Embryonic facial prominence (tissue), 1 donor: Measurements from ENCODE around the gene KDM5B.

Experiments
- DNase-seq: peaks from one replicate; pipeline ENCODE4 v3.0.0-alpha.2; 2016; ENCODE audit errors: extremely low spot score

KDM5B gene

DNA sequence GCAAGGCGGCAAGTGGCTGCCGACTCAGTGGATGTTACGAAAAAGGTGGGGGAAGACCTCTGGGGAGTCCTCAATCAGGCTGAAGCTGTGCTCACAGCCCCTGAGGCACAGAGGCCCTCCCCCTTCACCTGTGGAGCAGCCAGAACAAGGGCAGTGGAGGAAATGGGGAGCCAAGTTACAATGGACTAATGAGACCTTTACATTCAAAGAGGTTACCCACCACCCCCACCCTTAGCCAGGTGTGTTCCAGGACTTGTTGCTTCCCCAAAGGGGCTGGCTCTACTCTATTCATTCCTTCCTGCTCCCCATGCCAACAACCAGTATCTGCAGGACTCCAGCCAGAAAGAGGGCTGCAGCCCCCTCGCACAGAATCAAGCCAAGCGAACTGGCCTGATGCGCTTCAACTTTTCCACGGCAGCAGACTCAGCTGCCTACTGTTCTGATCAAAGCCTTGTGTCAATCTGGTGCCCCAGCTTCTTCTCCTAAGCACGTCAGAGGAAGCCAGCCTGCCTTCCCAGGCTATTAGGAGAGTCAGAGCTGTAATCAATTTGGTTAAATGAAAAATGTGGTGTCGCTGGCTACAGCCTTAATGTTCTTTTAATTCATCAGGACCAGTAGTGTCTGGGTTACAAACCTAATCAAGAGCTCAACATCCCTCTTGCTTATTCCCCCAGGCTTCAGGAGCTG lies 96.1 kb downstream of the KDM5B start:
- DNase-seq = no peak

DNA sequence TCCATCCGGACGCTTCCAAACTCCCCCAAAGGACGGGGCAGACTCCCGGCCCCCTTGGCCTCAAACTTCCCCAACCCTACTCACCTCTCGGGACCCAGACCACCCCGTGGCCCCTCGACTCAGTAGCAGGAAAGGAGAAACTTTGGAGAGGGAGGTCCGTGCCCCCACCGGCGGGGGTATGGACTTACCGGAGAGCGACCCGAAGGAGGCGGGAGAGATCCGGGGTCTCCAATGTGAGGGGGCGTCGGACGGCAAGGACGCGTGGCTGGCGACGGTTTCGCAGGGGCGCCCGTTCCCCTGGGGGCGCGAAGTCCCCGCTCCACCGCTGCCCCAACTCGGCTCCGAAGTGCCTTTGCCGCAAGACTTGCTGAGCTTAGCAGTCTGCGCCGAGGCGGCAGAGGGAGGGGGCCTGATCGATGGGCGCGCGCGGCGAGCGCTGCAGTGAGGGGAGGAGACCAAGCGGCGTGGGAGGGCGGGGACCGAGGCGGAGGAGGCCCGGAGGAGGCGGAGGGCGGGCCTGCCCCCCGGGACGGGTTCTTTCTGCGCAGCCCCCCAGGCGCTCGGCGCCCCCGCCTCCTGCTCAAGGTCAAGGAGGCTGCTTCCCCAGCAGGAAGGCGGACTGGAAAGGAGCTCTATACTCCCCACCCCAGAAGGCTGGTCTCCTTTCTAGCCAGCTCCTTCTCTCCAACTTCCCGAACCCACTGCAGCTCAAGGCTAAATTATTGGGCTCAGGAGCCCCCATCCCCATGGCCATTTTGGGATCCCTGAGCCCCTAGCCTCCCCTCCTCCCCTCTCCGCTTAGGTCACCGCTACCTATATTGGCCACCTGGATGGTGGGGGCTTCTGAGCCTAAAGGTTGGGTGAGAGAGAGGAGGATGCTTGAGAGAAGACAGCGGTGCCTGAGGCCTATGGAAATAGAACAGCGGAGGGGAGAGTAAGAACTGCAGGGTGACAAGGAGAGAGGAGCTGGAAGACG lies 97.9 kb downstream of the KDM5B start, which contains the start of gene SYT2:
TSS of gene SYT2 (minus strand) at position 385 of the 976 bp plus-strand sequence. CDS start 104,682 bp downstream, outside the sequence.
- DNase-seq = no peak

DNA sequence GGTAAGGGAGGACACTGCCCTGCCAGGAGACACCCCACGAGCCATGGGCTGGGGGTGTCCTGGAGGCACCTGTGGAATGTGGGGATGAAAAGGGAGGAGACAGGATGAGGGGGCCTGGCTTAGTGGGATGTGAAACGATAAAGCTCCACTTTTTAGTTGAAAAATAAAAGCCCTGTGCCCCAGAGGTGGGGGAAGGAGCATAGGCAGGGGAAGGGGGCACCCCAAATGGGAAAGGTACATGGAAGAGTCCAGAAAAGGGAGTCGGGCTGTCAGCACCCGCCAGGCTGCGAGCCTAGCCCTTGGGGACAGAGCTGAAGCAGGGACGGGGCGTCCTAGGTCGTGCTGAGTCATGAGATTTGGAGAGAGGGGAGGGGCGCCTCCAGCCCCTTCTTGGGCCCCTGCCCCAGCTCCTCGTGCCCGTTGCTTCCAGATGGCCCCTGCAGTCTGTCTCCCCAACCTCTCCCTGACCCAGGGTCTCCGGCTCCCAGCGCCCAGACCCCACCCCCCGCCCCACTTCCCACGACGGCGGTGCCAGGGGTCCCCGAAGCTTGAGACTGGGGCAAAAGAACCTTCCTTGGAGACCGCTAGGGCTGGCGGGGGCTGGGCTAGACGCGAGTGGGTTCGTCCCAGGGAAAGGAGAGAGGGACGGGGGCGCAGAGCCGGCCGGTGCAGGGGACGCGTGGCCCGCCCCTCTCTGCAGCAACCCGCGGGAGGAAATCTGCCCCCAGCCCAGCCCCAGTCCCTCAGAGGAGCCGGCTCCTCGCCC lies 98.8 kb downstream of the KDM5B start:
- no peak for DNase-seq

DNA sequence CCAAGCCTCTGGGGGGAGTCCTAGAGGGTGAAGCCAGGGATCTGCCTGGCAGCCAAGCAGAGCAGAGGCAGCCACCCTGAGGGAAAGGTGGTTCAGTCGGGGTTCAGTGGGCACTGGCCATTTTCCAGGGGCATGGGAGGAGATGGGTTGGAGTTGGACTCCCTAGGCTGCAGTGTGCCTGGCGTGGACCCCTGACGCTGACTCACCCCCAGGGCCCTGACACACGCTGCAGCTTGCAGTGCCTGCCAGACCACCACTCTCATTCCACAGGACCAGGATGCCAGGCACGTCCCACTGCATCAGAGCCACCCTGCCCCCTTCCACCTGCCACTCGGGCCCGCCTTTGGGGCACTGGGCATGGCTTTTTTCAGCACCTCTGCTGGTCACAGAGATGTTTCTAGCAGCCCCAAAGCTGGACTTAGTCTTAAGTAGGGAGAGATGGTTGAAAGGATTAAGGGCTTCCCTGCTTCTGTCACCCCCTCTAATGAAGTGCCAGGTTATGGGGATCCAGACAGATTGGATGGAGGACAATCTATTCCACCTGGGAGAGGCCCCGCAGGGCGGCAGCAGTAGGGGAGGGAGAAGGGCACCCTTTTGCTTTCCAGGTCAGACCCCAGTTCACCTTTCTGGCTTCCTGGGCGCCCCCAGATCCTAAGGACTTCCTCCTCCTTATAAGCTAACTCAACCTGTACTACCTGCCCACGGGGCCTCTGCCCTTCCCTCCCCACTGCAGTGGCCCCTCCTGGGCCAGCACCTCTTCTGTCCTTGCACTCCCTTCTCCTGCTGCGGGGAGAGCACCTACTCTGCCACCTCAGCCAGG lies 99.6 kb downstream of the KDM5B start:
- no peak for DNase-seq

DNA sequence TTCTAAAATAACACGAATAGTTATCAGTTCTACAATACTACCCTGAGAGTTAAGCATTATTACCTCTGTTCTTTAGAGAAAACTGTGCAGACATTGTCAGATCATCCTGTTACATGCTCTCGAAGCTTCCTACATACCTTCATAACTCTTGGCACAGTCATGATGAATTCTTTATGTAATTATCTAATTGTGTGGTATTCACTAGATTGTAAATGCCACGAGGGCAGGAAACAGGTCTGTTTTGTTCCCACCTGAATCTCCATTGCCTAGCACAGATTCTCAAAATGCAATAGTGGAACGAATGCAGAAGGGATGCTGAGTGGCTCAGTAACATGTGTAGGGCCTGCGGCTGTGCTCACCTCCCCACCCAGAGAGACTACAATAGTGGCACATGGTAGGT lies 101.4 kb downstream of the KDM5B start:
- DNase-seq = no peak

DNA sequence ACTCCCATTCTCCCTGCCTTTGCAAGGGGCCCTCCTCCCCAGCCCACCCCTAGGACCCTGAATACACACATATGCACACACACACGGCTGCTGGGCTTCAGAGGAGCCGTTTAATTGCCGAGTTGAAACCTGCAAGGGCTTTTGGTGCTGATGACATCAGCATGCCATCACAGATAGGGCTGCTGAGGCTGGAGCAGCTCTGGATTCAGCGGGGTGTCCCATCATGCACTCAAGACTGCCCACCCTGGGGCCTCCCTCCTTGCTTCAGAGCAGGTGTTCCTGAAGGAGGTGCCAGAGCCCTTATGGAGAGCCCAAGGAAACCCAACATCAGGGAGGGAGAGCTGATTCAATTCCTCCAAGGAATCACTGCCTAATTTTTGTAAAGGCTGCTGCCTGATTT lies 103.6 kb downstream of the KDM5B start:
- no peak for DNase-seq

DNA sequence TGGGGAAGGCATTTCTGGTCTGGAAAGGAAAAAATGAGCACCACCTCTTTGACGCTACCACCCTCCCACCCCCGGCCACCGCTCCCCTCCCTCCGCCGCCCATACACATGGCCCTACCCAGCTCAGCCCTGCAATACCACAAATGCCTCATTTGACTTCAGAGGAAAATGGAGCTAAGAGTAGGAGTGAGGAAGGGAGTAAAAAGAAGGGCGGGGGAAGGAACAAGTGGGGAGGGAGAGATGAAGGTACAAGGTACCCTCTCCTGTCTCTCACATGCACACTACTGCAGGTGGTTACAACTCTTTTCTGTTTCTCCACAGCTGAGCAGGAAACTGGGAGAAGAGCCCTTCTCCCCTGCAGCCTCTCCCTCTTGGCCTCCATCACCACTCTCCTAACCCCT lies 105.0 kb downstream of the KDM5B start:
- DNase-seq = no peak

DNA sequence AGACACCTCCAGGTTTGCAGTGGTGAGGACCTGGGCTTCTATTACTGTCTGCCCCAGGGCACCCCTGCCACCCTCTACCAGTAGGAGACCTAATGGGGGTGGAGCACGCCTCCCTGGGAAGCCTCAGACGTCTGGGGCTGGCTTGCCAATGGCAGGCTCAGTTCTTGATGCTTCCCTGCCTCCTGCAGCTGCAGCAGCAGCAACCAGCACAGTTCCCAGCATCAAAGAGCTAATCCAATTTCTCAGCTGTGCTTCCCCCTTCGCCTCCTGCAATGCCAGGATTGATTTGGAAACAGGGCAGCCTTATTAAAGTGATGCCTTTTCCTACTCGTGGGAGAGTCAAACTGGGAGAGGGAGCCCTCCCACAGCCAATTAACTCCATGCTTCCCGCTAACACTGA lies 106.1 kb downstream of the KDM5B start:
- DNase-seq = no peak

DNA sequence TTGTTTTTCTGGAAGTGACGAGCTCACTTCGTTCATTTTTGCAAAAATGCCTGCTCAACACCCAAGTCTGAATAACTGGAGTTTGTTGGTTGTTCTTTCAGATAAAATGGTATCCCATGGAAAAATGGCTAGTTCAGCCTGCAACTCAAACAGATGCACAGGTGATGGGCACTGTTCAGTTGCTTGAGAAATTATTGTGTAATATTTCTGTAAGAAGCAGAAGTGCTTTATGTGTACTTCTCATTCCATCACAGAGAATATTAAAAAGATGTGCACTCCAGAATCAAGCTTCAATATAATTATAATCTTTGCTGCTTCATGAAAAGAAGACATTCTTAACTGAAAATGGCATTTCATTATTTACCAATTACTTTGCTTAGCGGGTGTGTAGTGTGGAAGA lies 107.0 kb downstream of the KDM5B start:
- DNase-seq = no peak

DNA sequence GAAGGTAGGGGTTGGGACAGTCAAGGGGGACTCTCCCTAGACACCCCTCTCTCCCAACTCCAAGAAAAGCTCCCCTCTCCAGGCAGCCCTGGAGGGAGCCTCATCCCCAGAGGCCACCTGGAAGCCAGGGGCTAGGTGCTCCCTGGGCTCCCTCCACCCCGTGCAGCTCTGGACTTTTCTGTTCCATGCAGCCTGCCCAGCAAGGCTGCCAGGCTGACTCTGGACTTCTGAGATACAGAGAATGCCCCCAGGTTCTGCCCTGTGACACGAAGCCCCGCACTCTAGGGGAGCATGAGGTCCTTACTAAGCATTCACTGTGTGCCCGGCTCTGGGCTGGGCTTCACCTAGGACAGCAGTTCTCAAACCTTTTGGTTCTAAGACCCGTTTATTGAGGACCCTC lies 108.2 kb downstream of the KDM5B start:
- DNase-seq = no peak

DNA sequence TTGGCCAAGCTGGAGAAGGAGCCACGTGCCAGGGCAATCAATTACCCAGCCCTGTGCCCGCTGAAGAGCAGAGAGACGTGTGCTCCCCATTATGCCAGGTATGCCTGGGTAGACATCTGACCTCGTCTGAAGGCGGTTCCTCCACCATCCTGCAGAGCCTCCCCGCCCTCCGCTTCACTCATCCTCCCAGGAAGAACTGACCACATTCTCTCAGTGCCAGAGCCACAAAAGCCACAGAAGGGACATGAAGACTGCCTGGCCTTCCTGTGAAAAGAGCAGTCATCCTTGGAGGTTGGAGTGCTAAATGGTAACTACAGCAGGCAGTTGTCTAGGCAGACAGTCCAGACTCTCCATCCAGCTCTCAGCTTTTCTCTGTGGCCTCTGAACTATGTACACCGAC lies 109.9 kb downstream of the KDM5B start:
- DNase-seq = no peak

DNA sequence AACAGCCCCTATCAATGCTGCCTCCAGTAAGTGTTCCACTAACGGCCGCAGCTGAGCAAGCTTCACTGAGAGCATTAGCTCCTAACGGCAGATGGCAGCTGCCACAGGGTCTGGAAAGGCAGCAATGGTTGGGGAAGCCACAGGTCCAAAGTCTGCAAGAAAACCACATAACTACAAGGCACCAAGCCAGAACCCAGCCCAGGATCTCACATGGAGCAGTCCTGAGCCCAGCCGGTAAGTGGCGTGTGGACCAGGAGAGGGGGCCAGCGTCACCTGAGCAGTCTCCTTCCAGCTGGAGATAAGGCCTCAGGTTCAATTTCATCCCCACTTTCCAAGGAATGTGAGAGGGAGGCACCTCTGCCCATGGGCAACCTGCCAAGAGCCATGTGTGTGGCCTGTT lies 111.2 kb downstream of the KDM5B start:
- no peak for DNase-seq

DNA sequence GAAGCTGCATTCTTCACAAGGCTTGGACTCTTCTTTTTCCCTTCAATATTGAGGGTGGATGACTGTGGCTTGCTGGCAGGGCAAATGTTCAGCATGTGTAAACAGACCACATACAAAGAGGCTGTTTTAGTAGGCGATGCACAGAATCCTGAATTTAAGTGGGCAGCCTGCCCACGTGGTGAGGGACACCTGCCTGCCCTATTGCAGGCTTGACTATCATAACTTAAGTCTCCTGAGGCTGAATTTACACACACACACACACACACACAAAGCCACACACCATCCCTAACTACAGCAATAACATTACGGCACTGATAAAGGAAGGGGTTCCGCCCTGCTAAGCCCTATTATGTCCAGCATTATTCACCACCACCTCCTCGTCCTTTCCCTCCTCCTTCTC lies 113.9 kb downstream of the KDM5B start:
- no peak for DNase-seq

DNA sequence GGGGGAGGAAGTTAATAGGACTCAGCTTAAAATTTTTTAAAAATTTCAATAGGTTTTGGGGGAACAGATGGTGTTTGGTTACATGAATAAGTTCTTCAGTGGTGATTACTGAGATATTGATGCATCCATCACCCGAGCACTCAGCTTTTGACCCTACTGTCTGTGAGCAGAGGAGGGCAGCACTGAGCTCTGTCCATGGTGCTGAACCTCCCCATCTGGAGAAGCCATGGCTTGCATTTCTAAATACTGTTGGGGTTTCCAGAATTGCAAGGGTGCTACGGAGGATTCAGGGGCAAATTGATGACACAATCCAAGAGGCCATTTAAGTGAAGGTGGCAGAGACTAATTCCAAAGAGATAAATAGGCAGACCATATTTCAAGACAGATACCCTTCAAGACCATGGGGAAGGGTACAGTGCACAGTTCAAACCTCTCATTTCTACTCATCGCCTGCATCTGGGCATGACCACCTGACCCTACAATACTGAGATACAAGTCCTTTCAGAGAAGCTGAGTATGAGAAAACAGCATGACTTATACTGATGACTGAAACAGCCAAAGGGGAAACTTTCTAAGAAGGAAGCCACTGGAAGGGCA lies 115.2 kb downstream of the KDM5B start:
- DNase-seq = no peak

DNA sequence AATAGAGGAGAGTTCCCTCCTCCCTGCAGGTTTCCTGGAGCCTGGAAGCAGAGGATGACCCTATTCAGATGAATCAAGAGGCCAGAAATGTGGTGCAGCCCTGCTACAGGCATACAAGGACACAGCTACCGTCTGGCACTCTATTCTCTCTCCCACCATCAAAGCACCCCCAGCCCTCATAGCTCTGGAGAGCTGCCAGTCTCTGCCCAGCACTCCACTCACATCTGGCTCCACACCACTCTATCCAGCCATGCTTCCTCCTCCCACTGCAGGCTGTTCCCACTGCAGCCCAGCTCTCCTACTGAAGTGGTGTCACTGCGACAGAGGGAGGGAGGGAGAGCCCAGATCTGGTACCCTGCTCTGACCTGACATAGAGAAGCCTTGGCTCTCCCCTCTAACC lies 116.4 kb downstream of the KDM5B start:
- no peak for DNase-seq

DNA sequence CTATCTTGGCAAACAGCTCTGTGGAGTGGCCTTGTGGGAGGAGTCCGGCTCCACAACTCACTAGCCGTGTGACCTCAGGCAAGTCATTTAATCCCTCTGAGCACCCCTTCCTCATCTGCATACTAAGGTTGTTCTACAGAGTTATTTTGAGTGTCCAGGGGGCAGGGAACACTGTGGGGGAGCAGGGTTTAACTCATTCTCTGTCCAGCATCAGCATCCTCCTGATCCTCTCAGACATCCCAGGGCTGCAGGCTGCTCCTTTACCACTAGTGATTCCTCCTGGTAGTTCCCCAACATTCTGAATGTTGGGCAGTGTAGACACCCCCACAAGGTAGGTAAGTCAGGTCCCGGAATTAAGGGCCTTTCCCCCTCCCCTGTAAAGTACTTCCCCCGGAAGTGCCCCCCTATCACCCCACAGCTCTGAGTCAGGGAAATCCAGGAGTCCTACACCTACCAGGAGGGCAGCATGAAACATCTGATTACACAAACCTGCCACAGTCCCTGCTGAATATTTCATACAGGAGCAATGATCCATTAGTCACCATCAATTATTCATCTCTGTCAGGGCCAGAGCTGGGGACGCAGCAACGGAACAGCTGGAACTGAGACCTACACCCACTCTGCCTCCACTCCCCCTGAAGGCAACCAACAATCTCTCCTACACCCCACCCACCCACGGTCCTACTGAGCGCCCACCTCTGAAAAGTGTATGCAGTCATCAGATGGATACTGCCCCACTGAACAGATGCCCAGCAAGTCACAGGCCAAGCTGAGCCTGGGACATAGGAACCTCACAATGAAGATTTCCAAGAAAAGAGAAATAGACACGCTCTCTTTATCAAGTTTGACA lies 118.5 kb downstream of the KDM5B start:
- DNase-seq = no peak

DNA sequence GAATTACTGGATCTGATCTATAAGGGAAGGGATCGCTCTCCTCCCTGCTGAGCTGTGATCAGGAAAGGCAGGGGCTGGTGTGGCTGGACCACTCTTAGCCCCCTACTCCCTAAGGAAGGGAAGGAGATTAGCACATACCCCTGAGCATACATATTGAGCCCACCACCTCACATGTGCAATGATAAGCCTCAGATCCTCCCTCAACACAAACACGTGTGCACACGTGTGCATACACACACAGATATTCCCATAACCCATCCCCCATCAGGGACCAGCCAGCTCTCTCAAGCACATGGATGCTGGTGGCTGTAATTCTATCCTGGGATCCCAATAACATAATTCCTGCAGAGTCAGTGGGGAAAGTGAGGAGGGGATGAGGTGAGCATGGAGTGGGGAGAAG lies 119.1 kb downstream of the KDM5B start:
- no peak for DNase-seq

DNA sequence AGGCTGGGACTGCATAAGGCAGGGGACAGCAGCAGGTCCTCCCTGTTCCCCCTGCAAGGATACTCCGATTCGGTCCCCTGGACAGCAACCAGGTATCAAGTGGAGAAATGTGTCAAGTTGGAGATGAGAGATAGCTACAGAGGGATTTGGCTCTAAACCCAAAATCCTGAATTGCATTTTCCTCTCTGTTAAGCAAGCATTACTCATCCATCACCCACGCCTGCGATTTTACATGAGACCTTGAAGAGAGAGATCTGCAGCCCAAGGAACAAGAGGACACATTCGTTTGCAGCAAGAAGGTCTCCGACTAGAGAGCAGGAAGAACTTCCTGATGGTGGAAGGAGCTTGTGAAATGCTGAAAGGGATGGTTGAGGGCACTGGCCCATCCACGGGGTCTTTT lies 119.8 kb downstream of the KDM5B start:
- DNase-seq = no peak

DNA sequence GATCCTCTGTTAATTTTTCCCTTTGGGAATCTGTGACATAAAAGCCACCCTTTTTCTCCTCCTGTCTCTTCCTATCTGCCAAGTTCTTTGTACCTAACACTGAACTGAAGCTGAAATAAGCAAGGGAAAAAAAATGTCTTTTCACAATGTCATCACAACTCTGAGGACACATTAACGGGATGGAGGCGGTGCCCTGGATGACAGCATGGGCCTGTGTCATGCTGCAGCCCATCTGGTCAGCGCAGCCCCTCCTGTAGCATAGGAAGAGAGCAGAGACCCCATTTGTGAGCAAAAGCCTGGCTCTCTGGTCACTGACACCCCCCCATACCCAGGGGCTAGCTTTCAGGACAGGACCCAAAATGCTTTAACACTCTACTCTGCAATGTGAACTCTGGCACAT lies 120.4 kb downstream of the KDM5B start:
- DNase-seq = no peak

DNA sequence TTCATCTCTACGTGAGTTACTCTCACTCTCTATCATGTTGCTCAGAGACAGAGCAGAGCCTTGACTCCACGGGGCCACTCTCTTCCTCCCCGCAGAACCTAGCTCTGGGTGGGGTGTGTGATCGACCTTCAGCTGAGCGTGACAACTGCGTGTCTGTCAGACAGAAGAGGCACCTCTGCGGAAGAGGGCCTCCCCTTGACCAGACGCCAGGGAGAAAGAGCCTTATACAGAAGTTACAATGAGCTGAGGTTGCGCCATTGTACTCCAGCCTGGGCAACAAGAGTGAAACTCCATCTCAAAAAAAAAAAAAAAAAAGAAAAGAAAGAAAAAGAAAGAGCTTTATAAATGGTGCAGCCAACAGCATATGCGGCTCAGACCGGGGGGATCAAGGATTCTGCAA lies 120.9 kb downstream of the KDM5B start:
- no peak for DNase-seq
